ENCODE results near the gene ODF4. TPM values are rescaled to one million over a fixed set of nuclear protein-coding genes. Genes with fewer than 3 reads are reported as not detected.
A peak's percentile ranks its signal among the peaks of the same experiment; 100 is the strongest.

ODF4 gene
- total and polyA plus RNA-seq, 2 of the 13 experiments (the other 11 are each of a cell fraction or from before 2014, with no cell fraction given), result not detected

- no peak overlapping the region for H3K4me3 ChIP-seq (replicated peaks in 1 of 3; ENCODE audit: insufficient read depth in 1 of 3, low read depth in 2 of 3, low read length in 3 of 3)
- in situ Hi-C loops (cut with HindIII; ENCODE audit: extremely low pct_ligation_motif_present, low pct_unique_long_range_greater_than_20kb), result no loop called here
- no peak overlapping the region for H3K4me2 ChIP-seq (ENCODE audit: low read depth, low read length)
- H4K20me1 ChIP-seq (ENCODE audit: insufficient read depth, low read length), result no peaks in the 10 kb centered on the region
- no peak for DNase-seq (ENCODE audit: low spot score)
- 4% methylated on average over 12 of the region's 16 CpGs for whole genome bisulfite sequencing (ENCODE audit: low lambda C conversion rate)
- no peaks in the 10 kb centered on the region for H3K36me3 ChIP-seq (replicated peaks in 1 of 2; ENCODE audit: control insufficient read depth in 1 of 2, insufficient read depth in 2 of 2, low read length in 2 of 2)
- no peak for ATAC-seq
- no peaks in the 10 kb centered on the region for H3K79me2 ChIP-seq (ENCODE audit: insufficient read depth, low read length)
- CTCF ChIA-PET (ENCODE audit: low intra/inter-chr PET ratio, low total read pairs), result no interaction called here
- intact Hi-C loops (cut with micrococcal nuclease; ENCODE audit: unreplicated experiment), result no loop called here
- H3K4me1 ChIP-seq (ENCODE audit: insufficient read depth, low read length), result no peaks in the 10 kb centered on the region
- H3K27me3 ChIP-seq (ENCODE audit: control insufficient read depth in 1 of 2, insufficient read depth in 2 of 2, low read length in 2 of 2), result peaks cover 15 to 75% of the 10 kb centered on the region in 2 experiments
- no peak overlapping the region for H3K9ac ChIP-seq (ENCODE audit: insufficient read depth, low read depth, low read length)
- no peak for FAIRE-seq
- H3K9me3 ChIP-seq (ENCODE audit: low read length), result no peaks in the 10 kb centered on the region
- TF ChIP-seq THAP11 (CRISPR knock-in tag; IDR thresholded peaks at IDR 0.05) (peak; percentile 50; the same call in 1 of the 2 replicates), LBX2 (CRISPR knock-in tag; IDR thresholded peaks at IDR 0.05; ENCODE audit: borderline replicate concordance) (no peak), DNMT3B (CRISPR knock-in tag; conservative IDR thresholded peaks at IDR 0.05) (no peak), ZNF263 (CRISPR knock-in tag; IDR thresholded peaks at IDR 0.05) (no peak), ZNF746 (CRISPR knock-in tag; IDR thresholded peaks at IDR 0.05) (no peak)
- H2AFZ ChIP-seq (ENCODE audit: low read length), result no peak overlapping the region
- H3K27ac ChIP-seq (ENCODE audit: extremely low read length, insufficient read depth, low read length), result no peak overlapping the region
- POLR2A ChIA-PET, result no interaction called here
- BruUV-seq (replicated peaks), result no TSS peak
These were observed 26.7 kb upstream of the ODF4 start for GRCh38 chr17:8312726-8313600.
